Limb (tissue), 2 donors: ENCODE results near the gene CHRNA4.
A peak's percentile ranks its signal among the peaks of the same experiment; 100 is the strongest.
"Not testable (repeated sequence)": the region's sequence is repeated elsewhere in the genome, so short reads cannot be mapped to it uniquely, and the experiment has no call there.

Experiments
- DNase-seq, 2 donors: peaks; one replicate each; pipeline ENCODE4 v3.0.0-alpha.2; 2016; ENCODE audit errors: extremely low spot score in 2 of 2

CHRNA4 gene

DNA sequence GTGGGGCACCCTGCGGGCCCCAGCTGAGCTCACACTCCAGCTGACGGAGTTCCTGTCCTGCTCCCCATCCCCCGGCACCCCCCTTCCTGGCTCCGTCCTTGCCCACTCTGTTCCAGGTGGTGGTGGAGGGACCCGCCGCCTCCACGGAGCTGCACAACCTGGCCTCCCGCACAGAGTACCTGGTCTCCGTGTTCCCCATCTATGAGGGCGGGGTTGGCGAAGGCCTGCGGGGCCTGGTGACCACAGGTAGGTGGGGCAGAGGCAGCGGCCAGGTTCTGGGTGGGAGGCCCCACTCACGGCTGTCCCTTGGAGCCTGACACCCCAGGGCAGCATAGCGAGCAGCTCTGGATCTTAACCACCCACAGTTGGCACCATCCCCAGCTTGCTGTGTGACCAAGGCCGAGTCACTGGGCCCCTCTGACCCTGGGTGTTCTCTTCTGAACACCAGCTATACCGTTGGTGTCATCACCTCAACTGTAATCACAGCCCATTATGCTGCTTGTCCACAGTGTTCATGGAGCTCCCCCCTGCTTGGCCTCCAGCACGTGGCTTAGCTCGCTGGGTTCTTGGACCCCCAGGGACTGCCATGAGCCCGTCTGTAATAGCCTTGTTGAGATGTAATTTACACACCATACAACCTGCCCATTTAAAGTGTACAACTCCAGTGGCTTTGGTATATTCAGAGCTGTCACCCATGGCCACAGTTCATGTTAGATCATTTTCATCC, 50.7 kb downstream of the CHRNA4 start:
- DNase-seq: no peak

DNA sequence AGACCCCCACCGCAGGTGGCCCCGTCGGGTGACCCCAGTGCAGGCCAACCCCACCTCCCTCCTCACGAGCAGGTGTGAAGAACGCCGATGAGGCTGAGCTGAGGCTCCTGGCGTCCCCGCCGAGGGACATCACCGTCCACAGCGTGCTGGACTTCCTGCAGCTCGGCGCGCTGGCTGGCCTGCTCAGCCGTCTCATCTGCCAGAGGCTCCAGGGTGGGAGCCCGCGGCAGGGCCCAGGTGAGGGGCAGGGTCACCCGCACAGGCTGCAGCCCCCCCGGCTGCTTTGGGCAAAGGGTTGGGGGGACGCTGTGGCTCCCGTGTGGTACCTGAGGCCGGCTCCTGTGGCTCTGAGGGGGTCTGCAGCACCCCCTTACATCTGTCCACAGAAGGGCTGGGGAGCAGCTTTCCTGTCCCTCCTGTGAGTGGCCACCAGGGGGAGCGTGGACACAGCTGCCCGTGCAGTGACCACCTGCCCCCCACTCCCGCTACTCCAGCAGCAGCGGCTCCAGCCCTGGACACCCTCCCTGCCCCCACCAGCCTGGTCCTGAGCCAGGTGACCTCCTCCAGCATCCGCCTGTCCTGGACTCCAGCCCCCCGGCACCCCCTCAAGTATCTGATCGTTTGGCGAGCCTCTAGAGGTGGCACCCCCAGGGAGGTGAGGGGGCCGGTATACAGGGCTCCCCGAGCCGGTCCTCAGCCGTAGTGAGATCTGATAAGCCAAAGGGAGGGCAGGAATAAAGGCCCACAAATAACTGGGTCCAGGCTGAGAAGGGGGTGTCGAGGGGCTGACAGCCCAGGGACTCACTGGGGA, 51.7 kb downstream of the CHRNA4 start:
- peak; percentile 52 to 79 for DNase-seq

DNA sequence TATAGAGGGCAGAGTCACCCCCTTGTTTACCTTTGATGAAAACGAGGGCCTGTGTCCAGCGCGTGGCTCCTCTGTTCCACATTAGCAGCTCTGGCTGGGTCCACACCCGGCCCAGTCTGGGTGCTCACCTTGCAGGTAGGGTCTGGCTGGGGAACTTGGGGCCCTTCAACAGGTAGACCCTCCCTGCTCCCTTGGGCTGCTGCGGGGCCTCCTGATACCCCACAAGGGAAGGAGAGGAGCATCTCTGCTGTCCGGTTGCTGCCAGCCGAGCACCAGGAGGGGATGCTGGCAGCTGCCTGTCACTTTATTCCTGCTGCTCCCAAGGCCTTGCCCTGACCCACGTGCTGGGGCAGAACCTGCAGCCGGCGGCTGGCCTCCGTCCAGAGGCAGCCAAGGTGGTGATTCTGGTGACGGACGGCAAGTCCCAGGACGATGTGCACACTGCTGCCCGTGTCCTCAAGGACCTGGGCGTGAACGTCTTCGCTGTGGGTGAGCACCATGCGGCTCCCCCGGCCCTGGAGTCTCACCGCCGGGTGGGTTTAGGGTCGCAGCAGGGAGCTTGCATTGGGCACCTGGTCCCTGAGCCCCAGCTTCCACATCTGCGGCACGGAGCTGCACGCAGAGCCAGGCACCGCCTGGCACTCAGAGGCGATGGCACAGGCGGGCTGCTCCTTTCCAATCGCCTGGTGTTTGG, 52.8 kb downstream of the CHRNA4 start:
- no peak for DNase-seq

DNA sequence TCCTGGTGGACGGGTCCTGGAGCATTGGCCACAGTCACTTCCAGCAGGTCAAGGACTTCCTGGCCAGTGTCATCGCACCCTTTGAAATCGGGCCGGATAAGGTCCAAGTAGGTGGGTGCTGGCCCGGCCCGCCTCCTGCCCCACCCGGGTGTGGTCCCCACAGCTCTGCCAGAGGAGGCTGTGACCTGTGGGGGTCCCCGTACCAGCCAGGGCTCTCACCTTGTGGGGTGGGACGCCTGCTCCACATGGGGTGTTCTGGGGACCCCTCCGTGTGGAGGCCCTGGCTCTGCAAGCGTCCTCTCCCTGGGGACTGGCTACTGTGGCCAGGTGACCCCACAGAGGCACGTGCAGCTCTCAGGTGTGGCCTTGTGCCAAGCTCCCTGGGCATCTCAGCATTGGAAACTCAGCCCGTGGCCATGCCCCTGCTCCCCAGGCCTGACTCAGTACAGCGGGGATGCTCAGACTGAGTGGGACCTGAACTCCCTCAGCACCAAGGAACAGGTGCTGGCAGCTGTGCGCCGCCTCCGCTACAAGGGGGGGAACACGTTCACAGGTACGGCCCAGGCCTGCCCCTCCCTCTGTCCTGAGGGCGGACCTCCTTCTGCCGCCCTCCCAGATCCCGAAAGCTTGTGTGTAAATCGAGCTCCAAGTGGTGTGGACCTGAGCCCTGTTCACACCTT, 53.5 kb downstream of the CHRNA4 start:
- no peak for DNase-seq

DNA sequence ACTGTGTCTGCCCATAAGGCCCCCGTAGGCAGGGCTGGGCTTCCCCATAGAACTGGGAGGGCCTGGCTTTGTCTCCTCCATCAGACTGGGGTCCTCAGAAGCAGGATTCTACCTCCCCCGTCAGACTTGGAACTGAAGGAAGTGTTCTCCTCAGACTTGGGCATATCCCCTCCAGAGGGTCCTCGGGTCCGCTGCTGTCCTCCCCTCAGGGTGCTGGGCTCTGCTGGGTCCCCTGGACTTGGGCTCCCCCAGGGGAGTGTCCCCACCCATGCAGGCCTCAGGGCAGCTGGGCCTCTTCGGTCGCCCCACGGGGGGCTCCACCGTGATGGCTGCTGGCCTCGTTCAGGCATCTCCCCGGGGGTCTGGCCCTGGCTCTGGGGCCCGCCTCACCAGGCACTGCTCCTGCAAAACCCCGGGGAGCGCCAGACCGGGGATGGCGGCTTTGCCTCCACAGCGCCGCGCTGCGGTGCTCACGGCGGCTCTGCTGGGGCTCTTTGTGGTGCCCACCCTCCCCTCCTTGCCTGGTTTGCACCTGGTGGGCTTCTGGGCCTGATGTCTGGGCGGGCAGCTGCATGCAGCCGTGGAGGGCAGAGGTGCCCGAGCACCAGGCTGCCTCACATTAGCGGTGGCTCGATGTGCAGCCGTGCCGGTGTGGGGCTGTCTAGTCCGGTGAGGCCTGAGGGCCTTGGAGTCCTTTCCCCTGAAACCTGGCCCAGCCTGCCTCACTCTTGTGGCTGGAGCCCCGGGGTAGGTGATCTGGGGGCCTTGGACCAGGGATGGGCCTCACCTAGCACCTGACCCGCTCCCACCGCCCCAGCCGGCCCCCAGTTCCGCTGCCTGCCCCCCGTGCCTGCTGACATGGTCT, 54.2 kb downstream of the CHRNA4 start:
- no peak for DNase-seq

DNA sequence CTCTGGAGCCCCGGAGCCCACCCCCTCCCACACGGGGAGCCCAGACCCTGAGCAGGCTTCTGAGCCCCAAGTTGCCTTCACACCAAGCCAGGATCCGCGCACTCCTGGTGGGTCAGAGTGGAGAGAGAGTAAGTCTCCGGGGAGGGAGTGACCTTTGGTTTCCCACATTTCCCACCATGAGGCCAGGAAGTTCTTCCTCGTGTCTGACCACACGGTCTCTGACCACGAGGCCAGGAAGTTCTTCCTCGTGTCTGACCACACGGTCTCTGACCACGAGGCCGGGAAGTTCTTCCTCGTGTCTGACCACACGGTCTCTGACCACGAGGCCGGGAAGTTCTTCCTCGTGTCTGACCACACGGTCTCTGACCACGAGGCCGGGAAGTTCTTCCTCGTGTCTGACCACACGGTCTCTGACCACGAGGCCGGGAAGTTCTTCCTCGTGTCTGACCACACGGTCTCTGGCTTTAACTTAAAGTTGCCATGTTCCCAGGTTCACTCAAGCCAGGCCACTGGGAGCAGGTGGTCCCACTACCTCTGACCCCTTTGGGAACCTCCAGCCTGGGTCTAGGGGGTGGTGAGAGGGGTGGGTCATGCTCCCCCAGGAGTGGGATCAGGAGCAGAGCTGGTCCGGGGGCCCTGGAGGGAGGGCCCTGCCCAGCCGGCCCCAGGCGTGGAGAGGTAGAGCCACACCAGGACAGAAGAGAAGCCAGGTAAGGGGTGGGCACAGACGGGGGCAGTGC, 55.0 kb downstream of the CHRNA4 start:
- not testable (repeated sequence) for DNase-seq

DNA sequence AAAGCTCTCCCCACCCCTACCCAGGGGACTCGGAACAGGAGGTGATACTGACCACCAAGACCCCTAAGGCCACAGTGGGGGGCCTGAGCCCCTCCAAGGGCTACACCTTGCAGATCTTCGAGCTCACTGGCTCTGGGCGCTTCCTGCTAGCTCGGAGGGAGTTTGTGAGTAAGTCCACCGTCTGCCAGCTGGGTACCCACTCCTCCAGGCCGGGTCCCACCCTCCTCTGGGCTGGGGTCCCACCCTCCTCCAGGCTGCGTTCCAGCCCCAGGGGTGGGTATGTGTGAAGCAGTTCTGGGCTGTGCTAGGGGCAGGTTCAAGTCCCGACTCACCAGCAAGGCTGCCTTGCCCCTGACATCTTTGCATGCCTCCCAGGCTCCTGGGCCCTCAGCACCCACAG, 55.8 kb downstream of the CHRNA4 start:
- no peak for DNase-seq

DNA sequence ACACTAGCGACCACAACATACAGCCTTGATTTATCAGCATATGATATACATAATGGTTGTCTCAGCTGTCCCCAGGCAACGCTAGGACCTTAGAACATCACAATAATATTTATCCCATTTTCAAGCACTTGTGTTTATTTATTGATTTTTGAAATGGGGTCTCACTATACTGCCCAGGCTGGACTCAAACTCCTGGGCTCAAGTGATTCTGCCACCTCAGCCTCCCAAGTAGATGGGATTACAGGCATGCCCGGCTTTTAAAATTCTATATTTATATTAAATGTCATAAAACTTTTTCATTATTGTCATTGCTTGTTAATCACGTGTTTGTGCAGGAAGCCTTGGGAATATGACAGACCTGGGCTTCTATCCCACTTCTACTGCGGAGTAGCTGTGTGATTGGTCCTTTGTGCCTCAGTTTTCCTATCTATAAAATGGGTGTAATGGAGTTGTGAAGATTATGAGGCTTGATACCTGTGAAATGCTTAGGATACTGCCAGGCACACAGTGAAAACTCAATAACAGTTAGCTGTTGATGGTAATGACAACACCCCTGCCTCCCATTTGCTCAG, 58.0 kb downstream of the CHRNA4 start:
- no peak for DNase-seq

DNA sequence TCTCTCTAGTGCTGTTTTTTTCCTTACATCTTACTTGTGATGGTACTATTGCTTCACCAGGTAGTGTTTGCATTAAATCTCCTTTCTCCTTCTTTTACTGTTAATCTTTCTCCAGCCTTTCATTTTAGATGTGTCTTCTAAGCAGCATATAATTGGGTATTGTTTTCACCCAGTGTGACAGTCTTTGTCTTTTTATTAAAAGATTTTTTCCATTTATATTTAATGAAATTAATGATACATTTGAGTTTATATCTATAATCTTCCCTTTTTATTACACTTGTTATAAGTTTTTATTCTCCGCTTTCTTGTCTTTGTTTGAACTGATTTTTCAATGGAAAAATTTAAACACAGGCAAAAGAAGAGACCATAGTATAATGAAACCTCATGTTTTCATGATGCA, 59.5 kb downstream of the CHRNA4 start:
- DNase-seq: no peak

DNA sequence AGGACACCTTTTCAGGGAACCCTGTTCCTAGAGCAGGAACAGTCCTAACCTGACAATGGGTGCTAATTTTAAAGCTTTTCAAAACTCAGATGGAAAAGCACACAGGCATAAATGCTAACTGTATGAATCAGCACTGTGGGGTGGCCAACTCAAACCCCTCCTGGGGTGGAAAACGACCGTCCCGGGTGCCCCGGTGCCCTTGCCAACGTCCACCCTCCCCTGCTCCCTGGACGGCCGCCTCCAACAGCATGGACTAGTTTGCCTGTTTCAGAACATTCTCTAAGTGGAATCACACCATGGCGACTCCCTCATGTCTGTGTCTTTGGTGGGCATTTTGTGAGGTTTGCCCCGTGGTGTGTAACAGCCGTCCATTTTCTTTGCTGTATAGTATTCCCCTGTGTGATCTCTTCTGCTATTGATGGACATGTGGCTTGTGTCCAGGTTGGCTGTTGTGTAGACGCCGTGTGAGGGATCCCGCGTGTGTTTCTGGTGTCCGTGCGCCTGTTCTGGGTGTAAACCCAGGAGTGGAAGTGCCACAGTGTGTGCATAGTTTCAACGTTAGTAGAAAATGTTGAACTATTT, 62.3 kb downstream of the CHRNA4 start:
- DNase-seq: no peak

DNA sequence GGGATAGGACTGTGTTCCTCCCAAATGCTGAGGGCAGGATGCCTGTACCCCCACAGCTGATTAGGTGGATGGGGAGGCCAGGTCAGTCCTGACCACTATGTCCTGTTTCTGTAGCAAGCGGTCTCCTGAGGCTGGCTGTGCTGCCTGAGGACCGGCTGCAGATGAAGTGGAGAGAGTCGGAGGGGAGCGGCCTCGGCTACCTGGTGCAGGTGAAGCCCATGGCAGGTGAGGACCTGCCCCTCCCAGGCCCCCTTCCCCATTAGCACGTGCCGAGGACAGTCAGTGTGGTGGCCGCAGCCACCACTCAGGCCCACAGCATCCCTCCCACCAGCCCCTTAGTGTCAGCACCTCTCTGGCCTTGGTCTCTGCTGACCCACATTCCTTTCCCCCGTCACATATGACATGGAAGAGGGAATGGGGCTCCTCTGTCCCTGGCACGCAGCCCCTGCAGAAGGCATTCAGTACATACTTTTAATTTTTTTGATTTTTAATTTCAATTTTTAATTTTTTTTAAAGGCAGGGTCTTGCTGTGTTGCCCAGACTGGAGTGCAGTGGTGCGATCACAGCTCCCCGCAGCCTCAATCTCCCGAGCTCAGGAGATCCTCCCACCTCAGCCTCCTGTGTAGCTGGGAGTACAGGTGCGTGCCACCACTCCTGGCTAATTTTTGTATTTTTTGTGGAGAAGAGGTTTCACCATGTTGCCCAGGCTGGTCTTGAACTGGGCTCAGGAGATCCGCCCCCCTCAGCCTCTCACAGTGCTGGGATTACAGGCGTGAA, 63.2 kb downstream of the CHRNA4 start:
- DNase-seq: no peak

DNA sequence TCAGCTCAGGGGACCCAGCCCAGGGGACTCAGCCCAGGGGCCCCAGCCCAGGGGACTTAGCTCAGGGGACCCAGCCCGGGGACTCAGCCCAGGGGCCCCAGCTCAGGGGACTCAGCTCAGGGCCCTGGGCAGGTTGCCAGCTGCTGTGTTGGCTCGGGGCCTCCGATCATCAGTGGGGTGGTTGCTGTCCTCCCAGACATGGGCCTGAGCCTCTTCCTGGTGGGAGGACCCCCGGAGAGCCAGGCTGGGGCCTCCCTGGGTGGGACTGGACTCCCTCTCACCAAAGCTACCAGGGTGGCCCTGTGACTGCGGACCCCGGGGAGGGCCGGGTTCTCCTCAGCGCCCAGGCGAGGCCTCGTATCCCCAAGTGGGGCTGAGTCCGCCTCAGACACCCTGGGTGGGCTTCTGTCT, 63.8 kb downstream of the CHRNA4 start:
- no peak for DNase-seq

DNA sequence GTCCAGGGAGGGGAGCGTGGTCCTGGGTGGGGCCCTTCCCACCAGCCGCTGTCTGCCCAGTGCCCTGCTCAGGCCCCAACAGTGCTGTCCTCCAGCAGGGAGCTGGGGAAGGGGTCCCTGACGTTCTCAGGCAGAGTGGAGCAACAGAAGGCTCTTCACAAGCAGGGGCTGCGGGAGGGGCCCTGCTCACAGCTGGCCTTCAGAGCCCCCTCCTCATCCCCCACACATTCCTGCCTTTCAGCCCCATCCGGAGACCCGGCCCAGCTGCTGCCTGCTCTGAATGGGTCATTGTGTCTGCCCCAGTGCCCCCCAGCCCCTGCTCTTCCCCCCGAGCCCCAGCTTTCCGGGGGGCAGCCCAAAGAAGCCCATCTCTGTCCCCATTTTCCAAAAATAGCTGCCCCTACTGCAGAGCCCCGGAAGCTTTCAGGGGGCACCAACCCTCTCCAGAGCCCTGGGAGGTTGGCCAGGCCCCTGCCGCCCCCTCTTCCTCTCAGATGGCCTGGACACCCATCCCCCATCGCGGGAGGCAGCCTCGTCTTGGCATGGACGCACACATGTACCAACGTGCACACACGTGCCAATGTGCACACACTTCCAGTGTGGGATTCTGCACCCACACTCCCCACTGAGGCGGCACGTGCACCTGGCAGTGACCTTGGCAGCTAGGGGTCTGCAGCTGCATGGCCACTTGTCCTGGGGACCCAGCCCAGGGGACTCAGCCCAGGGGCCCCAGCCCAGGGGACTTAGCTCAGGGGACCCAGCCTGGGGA, 64.4 kb downstream of the CHRNA4 start:
- no peak for DNase-seq

DNA sequence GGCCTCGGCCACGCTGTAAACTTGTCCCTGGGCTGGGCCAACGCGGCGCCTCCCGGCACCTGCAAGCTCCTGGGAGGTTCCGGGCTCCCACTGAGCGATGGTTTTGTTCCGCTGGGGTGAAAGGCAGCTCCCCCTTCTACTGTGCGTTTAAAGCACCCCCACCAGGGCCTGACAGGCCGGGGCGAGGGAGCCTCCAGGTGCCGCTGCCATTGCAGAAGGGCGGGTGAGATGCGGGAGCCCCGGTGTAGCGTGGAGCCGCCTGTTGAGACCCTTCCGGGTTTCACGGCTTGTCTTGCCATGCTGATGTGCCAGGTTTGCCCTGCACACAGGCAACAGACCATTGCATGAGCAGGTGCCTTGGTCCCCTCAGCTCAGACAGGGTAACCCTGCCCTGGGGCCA, 65.3 kb downstream of the CHRNA4 start:
- no peak for DNase-seq

DNA sequence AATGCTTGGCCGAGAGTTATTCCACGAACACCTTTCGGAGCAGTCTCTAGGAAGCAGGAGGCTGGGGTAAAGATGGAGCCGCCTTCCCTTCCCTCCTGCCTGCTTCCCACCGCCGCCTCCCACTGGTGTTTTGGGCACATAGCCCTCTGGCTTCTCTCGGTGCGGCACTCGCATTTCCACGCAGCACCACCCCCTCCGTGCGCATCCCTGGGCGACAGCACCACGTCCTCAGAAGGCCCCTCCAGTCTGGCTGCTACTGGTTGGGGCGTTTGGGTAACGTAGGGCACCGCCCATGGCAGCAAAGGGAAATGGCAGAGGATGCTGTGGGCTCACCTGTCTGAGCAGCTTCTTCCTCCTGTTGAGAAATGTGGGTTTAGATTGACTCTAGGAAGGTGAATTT, 65.7 kb downstream of the CHRNA4 start:
- DNase-seq: no peak

DNA sequence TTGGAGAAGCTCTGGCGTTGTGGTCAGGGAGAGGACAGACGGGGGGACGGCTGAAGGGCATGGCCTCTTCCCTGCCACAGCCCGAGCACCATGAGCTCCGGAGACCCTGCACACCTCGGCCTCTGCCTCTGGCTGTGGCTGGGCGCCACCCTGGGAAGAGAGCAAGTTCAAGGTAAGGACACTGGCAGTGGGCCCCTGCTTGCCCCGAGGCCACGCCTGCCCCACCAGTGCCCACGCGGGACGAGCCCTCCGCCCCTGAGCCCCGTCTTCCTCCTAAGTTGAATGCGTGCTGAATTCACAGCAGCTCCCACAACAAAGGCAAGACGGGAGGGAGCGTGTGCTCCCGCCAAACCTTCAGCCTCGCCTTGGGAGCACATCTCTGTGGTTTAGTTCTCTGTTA, 66.1 kb downstream of the CHRNA4 start:
- DNase-seq: no peak

DNA sequence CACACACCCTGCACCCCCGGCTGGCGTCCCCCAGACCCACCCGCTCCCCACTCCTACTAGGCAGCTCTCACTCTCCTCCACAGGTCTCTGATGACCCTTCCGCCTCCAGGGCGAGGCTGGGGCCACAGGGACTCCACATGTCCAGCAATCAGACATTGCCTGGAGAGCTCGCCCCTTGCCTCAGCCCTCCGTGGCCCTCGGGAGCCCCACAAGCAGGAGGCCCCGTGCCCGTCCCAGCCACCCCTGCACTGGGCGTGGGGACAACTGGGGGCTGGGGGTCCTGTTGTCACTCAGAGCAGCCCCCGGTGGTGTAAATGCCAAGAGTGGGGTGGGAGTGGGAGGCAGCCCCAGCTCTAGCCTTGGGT, 66.6 kb downstream of the CHRNA4 start:
- DNase-seq: no peak
